NCI-H2029 (cell line): ENCODE data around the gene PIP4K2B.
"Not testable (repeated sequence)": the region's sequence is repeated elsewhere in the genome, so short reads cannot be mapped to it uniquely, and the experiment has no call there.

Experiments used
- DNase-seq: peaks from one replicate; lab custom pipeline; 2025; lab: John Stamatoyannopoulos, UW

Gene PIP4K2B

DNA sequence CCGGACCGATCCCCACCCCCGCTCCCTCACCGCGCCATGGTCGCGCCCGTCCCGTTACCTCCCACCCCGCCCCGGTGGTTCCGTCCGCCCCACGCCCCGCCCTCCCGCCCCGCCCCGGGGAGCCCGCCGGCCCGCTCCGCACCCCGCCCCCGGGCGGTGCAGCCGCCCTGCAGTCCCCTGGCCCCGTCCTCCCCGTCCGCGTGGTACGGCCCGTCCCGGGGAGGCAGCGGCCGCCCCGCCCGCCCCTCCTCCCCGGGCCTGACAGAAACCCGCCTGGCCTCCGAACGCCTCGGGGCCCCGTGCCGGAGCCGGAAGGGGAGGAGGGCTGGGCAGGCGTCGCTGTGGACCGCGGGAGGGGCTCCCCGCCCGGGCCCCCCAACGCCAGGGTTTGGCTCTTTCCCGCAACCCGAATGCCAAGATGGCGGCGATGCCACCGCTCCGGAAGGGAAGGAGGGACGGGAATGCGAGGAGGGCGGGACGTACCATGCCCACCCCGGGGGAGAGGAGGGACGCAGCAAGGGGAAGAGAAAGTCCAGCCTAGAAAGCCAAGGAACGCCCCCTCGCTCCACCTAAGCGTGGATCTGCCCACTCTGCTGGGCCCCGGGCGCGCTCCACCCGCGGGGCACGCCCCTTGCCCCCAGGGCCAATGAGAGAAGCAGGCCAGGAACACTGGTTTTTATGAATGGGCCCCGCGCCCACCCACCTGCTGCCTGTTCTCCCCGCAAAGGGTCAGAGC, at the start of gene PIP4K2B:
Gene PIP4K2B (minus strand): TSS at position 56 of the 736 bp plus-strand sequence. CDS start 132 bp downstream, outside the sequence.
- peak; percentile 96 for DNase-seq

DNA sequence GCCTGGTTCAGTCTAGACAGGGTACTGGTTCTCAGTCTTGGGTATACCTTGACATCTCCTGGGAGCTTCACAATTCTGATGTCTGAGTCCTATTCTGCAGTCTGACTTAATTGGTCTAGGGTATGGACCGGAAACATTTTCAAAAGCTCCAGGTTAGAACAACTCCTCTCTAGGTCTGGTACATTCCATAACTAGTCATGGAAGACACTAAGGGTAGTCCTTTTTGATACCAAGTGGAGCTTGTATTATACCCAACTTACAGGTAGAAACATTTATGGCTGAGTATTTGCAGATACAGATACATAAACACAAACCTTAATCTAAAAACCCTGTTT, 49.2 kb upstream of the PIP4K2B start:
- DNase-seq: no peak

DNA sequence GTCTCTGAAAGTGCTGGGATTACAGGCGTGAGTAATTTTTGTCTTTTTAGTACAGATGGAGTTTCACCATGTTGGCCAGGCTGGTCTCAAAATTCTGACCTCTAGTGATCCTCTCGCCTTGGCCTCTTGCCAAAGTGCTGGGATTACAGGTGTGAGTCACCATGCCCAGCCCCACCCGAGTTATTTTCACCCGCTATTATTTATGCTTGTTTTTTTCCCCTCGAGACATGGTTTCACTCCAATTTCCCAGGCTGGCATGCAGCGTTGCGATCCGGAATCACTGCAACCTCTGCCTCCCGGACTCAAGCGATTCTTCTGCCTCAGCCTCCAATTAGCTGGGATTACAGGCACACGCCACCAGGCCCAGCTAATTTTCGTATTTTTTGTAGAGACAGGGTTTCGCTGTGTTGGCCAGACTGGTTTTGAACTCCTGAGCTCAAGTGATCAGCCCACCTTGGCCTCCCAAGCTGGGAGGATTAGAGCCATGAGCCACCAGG, 45.0 kb upstream of the PIP4K2B start:
- DNase-seq: no peak

DNA sequence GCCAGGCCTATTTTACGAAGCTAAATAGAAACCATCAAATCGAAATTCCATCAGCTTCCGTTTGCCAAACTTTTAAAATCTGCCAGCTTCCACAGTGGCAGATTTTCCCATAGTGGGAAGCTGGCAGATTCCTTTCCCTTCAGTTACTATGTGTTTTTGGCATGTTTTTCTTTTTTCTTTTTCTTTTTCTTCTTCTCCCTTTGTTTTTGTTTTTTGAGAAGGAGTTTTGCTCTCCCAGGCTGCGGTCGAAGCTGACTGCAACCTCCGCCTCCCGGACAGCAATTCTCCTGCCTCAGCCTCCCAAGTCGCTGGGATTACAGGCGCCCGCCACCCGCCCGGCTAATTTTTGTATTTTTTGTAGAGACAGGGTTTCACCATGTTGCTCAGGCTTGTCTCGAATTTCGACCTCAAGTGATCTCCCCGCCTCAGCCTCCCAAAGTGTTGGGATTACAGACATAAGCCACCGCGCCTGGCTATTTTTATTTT, 26.4 kb upstream of the PIP4K2B start:
- DNase-seq: no peak

DNA sequence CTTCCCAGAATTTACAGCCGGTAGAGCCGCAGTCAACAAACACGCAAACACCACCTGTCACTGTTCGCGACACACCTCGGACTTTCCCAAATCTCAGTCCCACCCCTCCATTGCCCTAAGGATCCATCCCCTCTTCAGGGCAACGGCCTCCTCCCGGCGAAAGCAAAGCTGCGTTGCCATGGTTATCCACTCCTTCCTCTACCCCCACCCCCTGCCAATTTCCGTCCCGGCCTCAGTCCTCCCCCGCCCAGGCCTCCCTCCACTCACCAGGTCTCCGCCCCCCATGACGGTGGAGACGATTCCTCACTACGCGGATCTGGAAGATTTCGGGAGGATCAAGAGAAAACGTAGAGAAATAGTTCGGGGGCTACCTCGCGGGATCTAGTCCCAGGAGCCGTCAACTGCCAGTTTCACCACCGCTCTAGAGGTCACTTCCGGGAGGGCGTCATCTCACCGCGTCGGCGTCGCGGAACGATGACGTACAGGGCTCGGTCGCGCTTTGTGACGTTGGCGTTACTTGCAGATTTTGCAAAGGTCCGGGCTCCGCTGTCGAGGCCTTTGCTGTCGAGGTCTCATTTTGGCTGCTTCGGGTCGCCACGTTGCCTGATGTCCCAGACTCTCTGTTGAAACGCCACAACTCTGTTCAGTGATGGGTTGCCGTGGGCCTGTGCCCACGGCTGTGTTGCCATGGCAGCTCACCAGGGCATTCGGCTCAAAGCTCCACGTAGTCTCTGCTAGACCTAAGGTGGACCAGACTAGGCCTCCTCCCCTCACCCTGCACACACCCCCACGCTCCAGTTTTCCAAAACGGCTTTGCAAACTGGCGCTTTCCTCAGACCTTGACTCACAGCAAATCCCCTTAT, 25.8 kb upstream of the PIP4K2B start, which contains the start of gene CWC25:
Gene CWC25 (minus strand): TSS at position 423 of the 863 bp plus-strand sequence. CDS start 138 bp downstream, at position 285.
- peak; percentile 70 for DNase-seq

DNA sequence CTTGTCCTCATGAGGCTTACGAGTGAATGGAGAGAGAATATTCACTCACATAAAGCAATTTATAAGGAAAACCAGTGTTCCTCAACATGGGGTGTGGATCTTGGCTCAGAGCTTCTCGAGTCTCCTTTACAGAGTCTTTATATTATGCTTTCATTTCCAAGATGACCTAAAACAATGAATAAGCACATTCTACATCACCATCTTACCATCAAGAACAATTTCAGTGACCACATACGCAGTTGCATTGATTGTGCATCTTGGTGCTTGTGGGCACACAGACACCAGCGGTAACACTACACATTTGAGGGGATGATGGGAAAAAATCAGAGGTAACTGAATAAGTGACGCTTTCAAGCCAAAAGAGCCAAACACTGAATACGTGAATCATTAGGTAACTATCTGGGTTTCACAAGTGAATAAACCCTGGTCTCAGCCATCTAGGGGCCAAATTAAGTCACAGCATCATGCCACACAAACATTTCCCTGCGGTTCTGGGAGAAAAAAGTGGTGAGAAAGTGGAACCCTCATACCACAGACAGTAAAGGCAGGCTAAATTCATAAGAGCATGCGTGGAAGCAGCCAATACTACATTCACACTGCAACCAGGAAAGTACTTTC, 16.3 kb upstream of the PIP4K2B start:
- no peak for DNase-seq

DNA sequence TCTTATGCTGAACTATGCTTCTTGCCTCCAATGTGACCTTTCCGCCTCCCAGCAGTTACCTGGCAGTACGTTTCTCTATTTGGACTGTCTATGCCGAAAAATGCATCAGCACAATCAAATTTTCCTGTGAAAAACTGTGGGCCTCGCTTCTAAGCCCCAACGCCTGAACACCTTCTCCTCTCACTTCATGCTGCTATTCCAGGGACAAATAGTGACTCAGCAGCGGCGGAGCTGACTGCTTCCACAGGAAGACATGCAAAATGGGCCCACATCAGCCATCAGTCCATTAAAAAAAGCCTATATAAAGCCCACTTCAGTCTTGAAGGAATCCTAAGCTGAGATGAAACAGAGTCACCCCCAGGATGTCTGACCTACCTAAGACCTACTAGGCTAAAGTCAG, 10.5 kb upstream of the PIP4K2B start:
- DNase-seq: no peak

DNA sequence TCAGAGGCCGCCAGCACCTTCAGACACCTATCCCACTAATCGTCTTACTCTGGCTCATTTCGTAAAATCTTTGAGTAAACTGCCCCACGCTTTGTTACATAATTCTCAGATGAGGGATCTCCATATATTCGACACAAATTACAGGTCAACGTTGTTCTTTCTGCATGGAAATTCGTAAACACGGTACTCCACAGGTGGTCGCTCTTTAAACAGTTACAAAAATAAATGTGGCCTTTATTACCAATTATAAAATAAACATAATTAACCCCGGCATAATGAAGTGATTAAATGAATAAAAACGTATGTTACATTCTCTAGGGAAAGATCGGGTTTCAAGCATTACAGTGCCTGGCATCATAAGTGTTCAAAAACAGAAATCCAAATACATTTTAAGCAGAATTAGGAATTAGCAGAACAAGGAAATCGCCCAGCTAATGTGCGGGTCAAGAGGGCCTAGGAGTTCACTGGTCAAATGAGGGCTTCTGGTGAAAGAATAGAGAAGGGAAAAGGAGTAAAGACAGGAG, 943 bp upstream of the PIP4K2B start:
- DNase-seq: no peak

DNA sequence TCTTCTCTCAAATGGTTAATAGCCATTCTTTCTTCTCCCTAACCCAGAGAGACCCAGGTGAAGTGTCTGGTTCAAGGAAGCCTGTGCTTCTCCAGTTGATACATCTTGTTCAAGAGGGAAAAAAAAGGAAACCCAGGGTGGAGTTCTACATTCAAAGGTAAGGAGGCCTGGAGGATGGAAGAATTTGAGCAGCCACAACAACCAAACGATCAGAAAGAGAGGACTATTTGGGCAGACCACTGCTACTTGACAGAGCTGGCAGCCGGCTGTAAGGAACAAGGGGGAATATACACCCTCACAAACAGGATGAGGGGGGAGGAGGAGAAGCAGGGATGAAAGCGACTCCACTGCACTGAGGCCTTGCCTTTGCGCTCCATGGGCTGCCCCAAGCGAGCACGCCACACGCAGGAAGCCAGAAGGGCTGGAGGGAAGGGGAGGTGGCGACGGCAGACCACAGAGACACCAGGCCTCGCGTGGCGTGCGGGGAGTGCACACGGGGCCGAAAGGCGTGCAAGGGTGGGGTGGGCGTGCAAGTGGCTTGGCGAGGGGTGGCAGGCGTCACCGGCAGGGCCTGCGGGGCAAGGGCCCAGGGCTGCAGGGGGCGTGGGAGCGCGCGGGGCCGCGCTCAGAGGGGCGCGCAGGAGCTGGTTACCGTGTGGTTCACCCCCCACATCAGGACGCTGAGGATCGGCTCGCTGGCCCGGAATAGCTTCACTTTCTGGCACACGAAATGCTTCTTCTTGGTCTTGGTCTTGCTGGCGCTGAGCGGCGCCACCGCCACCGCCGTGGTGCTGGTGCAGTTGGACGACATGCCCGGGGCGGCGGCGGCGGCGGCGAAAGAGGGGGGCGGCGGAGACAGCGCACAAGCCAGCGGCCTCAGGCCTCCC, 499 bp downstream of the PIP4K2B start:
- DNase-seq: no peak

DNA sequence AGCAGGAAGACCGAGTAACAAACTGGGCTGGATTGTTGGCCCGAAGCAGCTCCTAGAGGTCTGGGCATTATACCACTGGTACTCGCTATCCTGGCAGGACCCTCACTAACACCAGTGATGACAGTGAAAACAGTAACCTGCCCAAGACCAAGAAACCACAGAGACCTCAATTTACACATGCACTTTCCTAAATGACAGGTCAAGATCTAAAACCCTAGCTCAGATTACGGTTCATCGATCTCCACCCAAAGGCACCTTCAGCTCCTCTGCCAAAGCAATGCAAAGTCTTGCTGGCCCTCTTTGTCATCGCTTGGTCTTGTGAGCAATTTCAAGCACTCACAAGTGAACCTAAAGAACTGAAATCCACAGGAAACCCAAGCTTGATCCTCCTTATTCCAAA, 1.5 kb downstream of the PIP4K2B start:
- DNase-seq: no peak

DNA sequence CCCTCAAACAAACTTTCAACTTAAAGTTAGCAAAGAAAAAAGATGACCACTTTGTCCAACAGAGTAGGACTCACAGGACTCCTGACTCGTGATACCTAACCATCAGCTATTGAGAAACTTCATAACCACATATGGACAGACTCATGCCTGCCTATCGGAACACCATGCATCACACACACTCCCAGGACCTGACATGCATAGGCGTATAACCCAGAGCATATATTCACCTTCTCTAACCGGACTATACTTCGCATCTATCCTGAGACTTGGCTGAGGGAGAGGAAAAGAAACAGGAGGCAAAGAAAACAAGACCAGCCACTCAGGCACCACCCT, 2.2 kb downstream of the PIP4K2B start:
- no peak for DNase-seq

DNA sequence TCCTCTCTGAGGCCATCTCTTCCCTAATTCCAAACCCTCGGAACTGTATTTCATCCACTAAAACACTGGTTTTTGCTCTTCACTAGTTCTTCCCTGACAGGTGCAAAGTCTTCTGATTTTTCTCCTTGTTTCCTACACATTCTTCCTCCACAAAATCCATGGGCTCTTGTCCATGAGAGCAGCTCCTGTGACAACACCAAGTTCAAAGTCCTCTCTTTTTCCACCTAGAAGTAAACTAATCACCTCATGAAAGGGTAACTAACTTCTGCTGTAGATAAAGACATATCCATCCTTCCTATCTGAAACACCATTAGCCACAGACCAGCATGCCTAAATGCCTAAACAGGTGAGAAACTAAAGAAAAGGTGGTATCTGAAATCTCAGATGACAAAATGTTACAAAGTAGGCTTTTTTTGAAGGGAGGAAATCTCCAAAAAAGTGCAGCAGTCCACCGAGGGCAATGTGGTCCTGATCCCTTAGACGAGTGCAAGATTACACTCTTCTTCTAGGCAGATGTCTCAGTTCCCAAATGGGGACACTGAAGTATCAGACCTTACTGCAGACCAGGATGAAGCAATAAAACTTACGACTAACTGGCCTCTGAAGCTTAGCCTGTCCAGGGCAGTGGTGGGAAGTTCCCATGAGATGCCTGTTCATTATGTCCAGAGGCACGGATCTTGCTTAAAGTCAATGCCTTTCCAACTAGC, 2.8 kb downstream of the PIP4K2B start:
- DNase-seq: no peak

DNA sequence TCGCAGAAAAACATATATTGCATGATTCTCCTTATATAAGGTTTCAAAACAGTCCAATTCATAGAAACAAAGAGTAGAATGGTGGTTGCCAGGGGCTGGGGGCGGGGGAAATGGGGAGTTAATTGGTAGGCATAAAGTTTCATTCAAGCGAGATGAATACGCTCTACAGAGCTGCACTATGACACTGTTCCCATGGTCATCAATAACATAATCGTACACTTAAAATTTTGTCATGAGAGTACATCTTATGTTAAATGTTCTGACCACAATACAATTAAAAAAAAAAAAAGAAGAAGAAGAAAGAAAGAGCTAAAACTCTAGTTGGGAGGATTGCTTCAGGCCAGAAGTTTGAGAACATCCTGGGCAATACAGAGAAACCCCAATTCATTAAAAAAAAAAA, 5.1 kb downstream of the PIP4K2B start:
- DNase-seq: no peak

DNA sequence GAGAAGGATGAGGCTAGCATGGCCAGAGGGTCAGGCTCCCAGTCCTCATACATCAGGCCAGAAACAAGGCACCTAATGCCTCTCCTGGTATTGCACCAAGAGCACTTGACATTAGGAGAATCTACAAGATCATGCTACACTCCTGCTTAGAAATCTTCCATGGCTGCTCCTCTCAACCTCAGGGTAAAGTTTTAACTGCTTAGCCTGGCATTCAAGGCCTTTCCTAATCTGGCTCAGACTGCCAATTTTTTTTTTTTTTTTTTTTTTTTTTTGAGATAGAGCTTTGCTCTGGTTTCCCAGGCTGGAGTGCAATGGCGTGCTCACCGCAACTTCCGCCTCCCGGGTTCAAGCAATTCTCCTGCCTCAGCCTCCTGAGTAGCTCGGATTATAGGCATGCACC, 8.2 kb downstream of the PIP4K2B start:
- no peak for DNase-seq

DNA sequence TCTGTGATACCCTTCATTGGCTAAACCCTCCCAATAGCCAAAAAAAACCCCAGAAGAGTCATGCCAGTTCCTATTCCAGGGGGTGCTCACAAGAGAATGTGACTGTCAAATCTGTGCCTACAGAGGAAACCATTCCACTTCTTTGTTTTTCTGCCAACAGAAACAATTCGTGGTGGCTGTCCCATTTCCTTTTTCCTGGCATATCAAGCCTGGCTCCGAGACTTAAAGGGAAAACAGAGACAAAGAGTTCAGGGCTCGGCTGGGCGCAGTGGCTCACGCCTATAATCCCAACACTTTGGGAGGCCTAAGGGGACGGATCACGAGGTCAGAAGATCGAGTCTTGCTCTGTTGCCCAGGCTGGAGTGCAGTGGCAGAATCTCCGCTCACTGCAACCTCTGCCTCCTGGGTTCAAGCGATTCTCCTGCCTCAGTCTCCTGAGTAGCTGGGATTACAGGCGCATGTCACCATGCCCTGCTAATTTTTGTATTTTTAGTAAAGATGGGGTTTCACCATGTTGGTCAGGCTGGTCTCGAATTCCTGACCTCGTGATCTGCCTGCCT, 9.1 kb downstream of the PIP4K2B start:
- not testable (repeated sequence) for DNase-seq

DNA sequence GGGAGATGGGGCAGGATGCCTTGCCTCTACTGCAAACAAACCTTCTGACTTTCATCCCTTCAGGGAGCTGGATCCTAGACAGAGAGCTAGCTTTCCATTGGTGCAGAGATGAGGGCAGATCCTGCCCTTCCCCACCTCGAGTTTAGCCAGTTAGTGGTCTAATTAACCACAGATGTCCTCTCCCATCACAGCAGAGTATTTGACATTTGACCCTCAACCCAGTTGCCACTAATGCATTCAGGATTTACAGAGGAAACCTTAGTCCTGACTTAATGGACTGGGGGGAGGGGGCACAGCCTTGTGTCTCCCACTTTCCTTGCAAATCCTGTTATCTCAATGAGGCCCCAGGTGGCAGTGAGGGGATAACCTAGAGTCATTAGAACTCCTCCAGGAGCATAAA, 10.2 kb downstream of the PIP4K2B start:
- DNase-seq: no peak

DNA sequence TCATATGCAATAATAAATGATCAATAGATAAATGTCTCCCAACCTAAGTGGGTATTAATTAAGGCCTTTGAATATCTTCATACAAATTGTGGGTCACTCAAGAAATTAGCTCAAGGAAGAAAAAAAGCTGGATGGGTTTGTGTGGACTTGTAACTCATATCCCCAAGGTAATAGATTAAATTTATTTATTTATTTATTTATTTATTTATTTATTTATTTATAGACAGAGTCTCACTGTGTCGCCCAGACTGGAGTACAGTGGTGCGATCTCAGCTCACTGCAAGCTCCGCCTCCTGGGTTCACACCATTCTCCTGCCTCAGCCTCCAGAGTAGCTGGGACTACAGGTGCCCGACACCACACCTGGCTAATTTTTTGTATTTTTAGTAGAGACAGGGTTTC, 11.4 kb downstream of the PIP4K2B start:
- DNase-seq: not testable (repeated sequence)

DNA sequence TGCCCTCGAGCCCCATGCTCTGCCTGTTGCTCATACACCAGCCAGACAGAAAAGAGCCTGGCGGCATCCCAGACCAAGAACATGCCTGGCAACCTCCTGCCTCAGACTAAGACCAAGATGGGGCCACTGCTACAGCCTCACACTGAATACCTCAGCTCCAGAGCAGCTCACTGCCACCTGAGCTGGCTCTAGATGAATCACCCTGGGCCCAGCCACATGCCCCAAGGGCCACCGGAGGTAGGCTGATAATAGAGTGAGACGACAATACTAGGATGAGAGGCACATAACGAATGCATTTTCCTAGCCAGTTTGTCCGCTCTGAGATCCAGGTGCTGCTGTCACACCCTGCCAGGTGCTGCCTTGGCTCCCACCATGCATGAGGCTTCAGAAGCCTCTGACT, 13.0 kb downstream of the PIP4K2B start:
- DNase-seq: no peak

DNA sequence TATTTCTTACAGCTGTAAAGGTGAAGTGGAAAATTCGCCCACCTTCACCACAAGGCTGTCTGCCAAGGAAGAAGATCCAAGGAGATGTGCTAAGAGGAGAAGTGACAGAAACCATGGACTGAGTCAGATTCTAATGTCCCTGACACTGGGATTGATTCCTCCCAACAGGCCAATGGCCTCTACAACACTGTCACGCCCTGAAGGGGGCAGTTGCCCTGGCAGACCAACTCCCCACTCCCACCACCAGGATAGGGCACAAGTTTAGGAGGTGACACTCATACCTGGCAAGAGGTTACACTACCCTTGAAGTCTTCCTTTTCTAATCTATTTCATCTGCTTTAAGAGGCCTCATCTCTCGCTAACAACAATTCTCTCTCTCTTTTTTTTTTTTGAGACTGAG, 16.1 kb downstream of the PIP4K2B start:
- no peak for DNase-seq

DNA sequence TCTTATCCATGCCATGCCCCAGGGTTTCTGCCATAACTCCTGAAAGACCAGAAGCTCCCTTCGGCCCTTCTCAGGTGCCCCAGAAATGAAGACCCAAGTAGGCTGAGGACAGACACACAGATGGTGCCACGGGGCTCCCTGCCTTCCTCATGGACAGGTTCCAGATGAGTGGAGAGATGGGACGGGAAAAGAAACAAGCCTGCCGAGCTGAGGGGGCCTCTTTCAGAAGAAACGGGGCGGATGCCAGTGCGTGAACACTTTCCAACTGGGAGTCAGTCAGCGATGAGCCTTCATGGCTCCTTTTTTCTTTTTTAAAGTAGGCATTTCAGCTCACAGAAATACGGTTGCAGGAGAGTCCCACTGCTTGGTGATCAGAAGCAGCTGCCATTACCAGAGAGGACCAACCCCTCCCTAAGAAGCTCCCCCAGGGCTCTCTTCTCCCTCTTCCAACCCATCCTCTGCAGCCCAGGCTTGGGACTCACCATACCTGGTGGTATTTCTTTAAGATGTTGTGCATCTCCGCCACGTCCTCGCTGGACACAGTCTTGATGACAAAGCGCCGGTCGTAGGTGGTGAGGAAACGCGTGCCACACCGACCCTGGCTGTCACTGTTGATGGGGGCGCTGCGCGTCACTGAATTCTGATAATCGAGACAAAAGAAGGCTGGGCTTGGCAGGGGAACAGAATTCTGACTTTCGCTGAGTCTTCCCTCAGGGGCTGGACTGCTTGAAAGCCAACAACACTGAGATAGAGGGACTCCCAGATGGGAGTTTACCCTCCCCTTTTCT, 19.2 kb downstream of the PIP4K2B start:
- DNase-seq: no peak
